ENCODE data around the gene NEXN. TPM values are rescaled to one million over a fixed set of nuclear protein-coding genes. Genes with fewer than 3 reads are reported as not detected.

NEXN gene
- total and polyA plus RNA-seq, 2 of the 13 experiments (the other 11 are each of a cell fraction or from before 2014, with no cell fraction given): 0.07 to 0.97 TPM

- ATAC-seq (no peak; the same call in 1 of the 3 replicates), FAIRE-seq (no peak), DNase-seq (ENCODE audit: low spot score) (no peak)
- no TSS peak for BruUV-seq (replicated peaks)
- Histone ChIP-seq H3K4me1 (ENCODE audit: insufficient read depth, low read length) (no peaks in the 10 kb centered on the region), H3K9me3 (ENCODE audit: low read length) (no peaks in the 10 kb centered on the region), H3K79me2 (ENCODE audit: insufficient read depth, low read length) (no peaks in the 10 kb centered on the region), H3K27ac (ENCODE audit: extremely low read length, insufficient read depth, low read length) (no peak overlapping the region), H3K27me3 (ENCODE audit: control insufficient read depth in 1 of 2, insufficient read depth in 2 of 2, low read length in 2 of 2) (no peaks in the 10 kb centered on the region), H3K9ac (ENCODE audit: insufficient read depth, low read depth, low read length) (no peak overlapping the region), H3K36me3 (replicated peaks in 1 of 2; ENCODE audit: control insufficient read depth in 1 of 2, insufficient read depth in 2 of 2, low read length in 2 of 2) (peaks cover 0 to 5% of the 10 kb centered on the region in 2 experiments; a peak in 1 of 5 replicates), H3K4me3 (replicated peaks in 1 of 3; ENCODE audit: insufficient read depth in 1 of 3, low read depth in 2 of 3, low read length in 3 of 3) (no peak overlapping the region), H2AFZ (ENCODE audit: low read length) (no peak overlapping the region), H4K20me1 (ENCODE audit: insufficient read depth, low read length) (no peaks in the 10 kb centered on the region), H3K4me2 (ENCODE audit: low read depth, low read length) (no peak overlapping the region)
- in situ Hi-C loops (cut with HindIII; ENCODE audit: extremely low pct_ligation_motif_present, low pct_unique_long_range_greater_than_20kb) (no loop called here), intact Hi-C loops (cut with micrococcal nuclease; ENCODE audit: unreplicated experiment) (no loop called here)
- TF ChIP-seq PBX2 (CRISPR knock-in tag; IDR thresholded peaks at IDR 0.05): no peak
- TF ChIP-seq ATF7 (IDR thresholded peaks at IDR 0.05): no peak
- no peak for TF ChIP-seq ATF7 (CRISPR knock-in tag; IDR thresholded peaks at IDR 0.05)
- no peak for TF ChIP-seq GPN1 (CRISPR knock-in tag; IDR thresholded peaks at IDR 0.05; ENCODE audit: borderline replicate concordance)
- TF ChIP-seq ADNP (CRISPR knock-in tag; IDR thresholded peaks at IDR 0.05): no peak
- no peak for TF ChIP-seq RXRA (CRISPR knock-in tag; IDR thresholded peaks at IDR 0.05)
- TF ChIP-seq NR1H2 (CRISPR knock-in tag; IDR thresholded peaks at IDR 0.05; ENCODE audit: borderline replicate concordance, low read depth): no peak
- TF ChIP-seq TAF1 (CRISPR knock-in tag; IDR thresholded peaks at IDR 0.05): no peak
- TF ChIP-seq DZIP1 (CRISPR knock-in tag; IDR thresholded peaks at IDR 0.05): no peak
- no peak for TF ChIP-seq PHB2 (IDR thresholded peaks at IDR 0.05; ENCODE audit: partially characterized antibody)
- no peak for TF ChIP-seq ZNF510 (CRISPR knock-in tag; IDR thresholded peaks at IDR 0.05; ENCODE audit: low read depth)
- no peak for TF ChIP-seq ZNF772 (CRISPR knock-in tag; IDR thresholded peaks at IDR 0.05)
- TF ChIP-seq IKZF5 (CRISPR knock-in tag; IDR thresholded peaks at IDR 0.05): no peak
- TF ChIP-seq ZNF414 (CRISPR knock-in tag; IDR thresholded peaks at IDR 0.05): no peak
- no peak for TF ChIP-seq ZNF543 (CRISPR knock-in tag; IDR thresholded peaks at IDR 0.05)
- ChIA-PET CTCF (ENCODE audit: low intra/inter-chr PET ratio, low total read pairs) (no interaction called here), POLR2A (no interaction called here)
Observed at GRCh38 chr1:77938651-77939050, 50.2 kb downstream of the NEXN start.

All from HepG2 (cell line).